Measurements from ENCODE around the gene LTBP4.
A peak's percentile ranks its signal among the peaks of the same experiment; 100 is the strongest.

Gene LTBP4

GRCh38 chr19:40597329-40597838 is 3.8 kb upstream of the LTBP4 start:
- ATAC-seq (replicated peaks) (no peak), DNase-seq (no peak)
- Mint-ChIP-seq H3K4me1 (peaks cover 29 to 62% of the 10 kb centered on the region in 2 donors), H3K36me3 (no peaks in the 10 kb centered on the region), H3K27me3 (peaks cover 44 to 66% of the 10 kb centered on the region in 2 donors), H3K9me3 (no peaks in the 10 kb centered on the region), H3K4me3 (peak overlapping the region in 1 of 2 donors; percentile 23), H3K27ac (peak overlapping the region; percentile 72)

GRCh38 chr19:40598121-40598917 is 2.9 kb upstream of the LTBP4 start:
- ATAC-seq (replicated peaks), result peak; percentile 74 to 76
- Mint-ChIP-seq H3K9me3 (no peaks in the 10 kb centered on the region), H3K36me3 (no peaks in the 10 kb centered on the region), H3K27me3 (peaks cover 49 to 66% of the 10 kb centered on the region in 2 donors), H3K27ac (no peak overlapping the region), H3K4me3 (no peak overlapping the region), H3K4me1 (peaks cover 34 to 71% of the 10 kb centered on the region in 2 donors)
- peak; percentile 70 for DNase-seq

- no peak for DNase-seq
- Mint-ChIP-seq H3K4me3 (no peak overlapping the region), H3K27me3 (peaks cover 50 to 71% of the 10 kb centered on the region in 2 donors), H3K36me3 (no peaks in the 10 kb centered on the region), H3K27ac (no peak overlapping the region), H3K9me3 (peaks cover 0 to under 1% of the 10 kb centered on the region in 2 donors), H3K4me1 (peaks cover 40 to 77% of the 10 kb centered on the region in 2 donors)
- ATAC-seq (replicated peaks), result no peak
Observed at GRCh38 chr19:40598918-40599307, 2.3 kb upstream of the LTBP4 start.

GRCh38 chr19:40599331-40599901 is 1.8 kb upstream of the LTBP4 start:
- Mint-ChIP-seq H3K27ac (no peak overlapping the region), H3K9me3 (peaks cover 2 to 3% of the 10 kb centered on the region in 2 donors), H3K36me3 (no peaks in the 10 kb centered on the region), H3K27me3 (peaks cover 50 to 72% of the 10 kb centered on the region in 2 donors), H3K4me3 (peak overlapping the region; percentile 1 to 30), H3K4me1 (peaks cover 41 to 78% of the 10 kb centered on the region in 2 donors)
- no peak for DNase-seq
- no peak for ATAC-seq (replicated peaks)

- H3K27me3 Mint-ChIP-seq, result peaks cover 45 to 66% of the 10 kb centered on the region in 2 donors
- peaks cover 2 to 3% of the 10 kb centered on the region in 2 donors for H3K9me3 Mint-ChIP-seq
- no peaks in the 10 kb centered on the region for H3K36me3 Mint-ChIP-seq
- no peak overlapping the region for H3K27ac Mint-ChIP-seq
- DNase-seq, result no peak
- H3K4me1 Mint-ChIP-seq, result peaks cover 42 to 79% of the 10 kb centered on the region in 2 donors
- peak overlapping the region; percentile 33 to 69 for H3K4me3 Mint-ChIP-seq
- no peak for ATAC-seq (replicated peaks)
Observed at GRCh38 chr19:40599902-40600569, 1.1 kb upstream of the LTBP4 start.

- peaks cover 2 to 3% of the 10 kb centered on the region in 2 donors for H3K9me3 Mint-ChIP-seq
- peaks cover 46 to 85% of the 10 kb centered on the region in 2 donors for H3K4me1 Mint-ChIP-seq
- peak overlapping the region; percentile 22 for H3K27ac Mint-ChIP-seq
- peaks cover 45 to 61% of the 10 kb centered on the region in 2 donors for H3K27me3 Mint-ChIP-seq
- no peaks in the 10 kb centered on the region for H3K36me3 Mint-ChIP-seq
- ATAC-seq (replicated peaks) (no peak), DNase-seq (no peak)
- H3K4me3 Mint-ChIP-seq, result peak overlapping the region; percentile 33 to 69
Observed at GRCh38 chr19:40600570-40601133, 517 bp upstream of the LTBP4 start.

GRCh38 chr19:40603071-40603388 is 1.9 kb downstream of the LTBP4 start:
- H3K9me3 Mint-ChIP-seq, result peaks cover 2 to 3% of the 10 kb centered on the region in 2 donors
- no peak for ATAC-seq (replicated peaks)

GRCh38 chr19:40603389-40604170 is 2.4 kb downstream of the LTBP4 start:
- Mint-ChIP-seq H3K36me3 (peaks cover 0 to 2% of the 10 kb centered on the region in 2 donors), H3K9me3 (peaks cover 2 to 3% of the 10 kb centered on the region in 2 donors), H3K27me3 (peaks cover 34 to 53% of the 10 kb centered on the region in 2 donors), H3K4me3 (peak overlapping the region; percentile 83 to 85), H3K27ac (peak overlapping the region; percentile 78), H3K4me1 (peaks cover 52 to 73% of the 10 kb centered on the region in 2 donors)
- DNase-seq (peak; percentile 92), ATAC-seq (replicated peaks) (peak; percentile 69 to 84)

More at GRCh38 chr19:40603071-40603388, 1.9 kb downstream of the LTBP4 start:
- no peak for DNase-seq
- H3K4me3 Mint-ChIP-seq, result no peak overlapping the region
- no peak overlapping the region for H3K27ac Mint-ChIP-seq
- H3K36me3 Mint-ChIP-seq, result peaks cover 0 to 2% of the 10 kb centered on the region in 2 donors
- peaks cover 52 to 76% of the 10 kb centered on the region in 2 donors for H3K4me1 Mint-ChIP-seq
- H3K27me3 Mint-ChIP-seq, result peaks cover 34 to 55% of the 10 kb centered on the region in 2 donors

- Mint-ChIP-seq H3K27me3 (peaks cover 30 to 46% of the 10 kb centered on the region in 2 donors), H3K4me1 (peaks cover 53 to 73% of the 10 kb centered on the region in 2 donors), H3K27ac (peak overlapping the region; percentile 78), H3K9me3 (peaks cover 2 to 3% of the 10 kb centered on the region in 2 donors), H3K4me3 (peak overlapping the region; percentile 83 to 85), H3K36me3 (peaks cover 0 to 2% of the 10 kb centered on the region in 2 donors)
- ATAC-seq (replicated peaks) (no peak), DNase-seq (no peak)
Observed at GRCh38 chr19:40604171-40604646, 3.0 kb downstream of the LTBP4 start.

- H3K27ac Mint-ChIP-seq, result peak overlapping the region; percentile 77
- peaks cover 48 to 70% of the 10 kb centered on the region in 2 donors for H3K4me1 Mint-ChIP-seq
- H3K36me3 Mint-ChIP-seq, result peaks cover 0 to 2% of the 10 kb centered on the region in 2 donors
- ATAC-seq (replicated peaks) (no peak), DNase-seq (no peak)
- peaks cover 2 to 3% of the 10 kb centered on the region in 2 donors for H3K9me3 Mint-ChIP-seq
- peak overlapping the region; percentile 82 to 84 for H3K4me3 Mint-ChIP-seq
- peaks cover 26 to 41% of the 10 kb centered on the region in 2 donors for H3K27me3 Mint-ChIP-seq
Observed at GRCh38 chr19:40604647-40605215, 3.6 kb downstream of the LTBP4 start.

- H3K27ac Mint-ChIP-seq, result peak overlapping the region; percentile 77
- peaks cover 2 to 3% of the 10 kb centered on the region in 2 donors for H3K9me3 Mint-ChIP-seq
- ATAC-seq (replicated peaks), result peak; percentile 46 to 60
- peak overlapping the region; percentile 82 to 84 for H3K4me3 Mint-ChIP-seq
- DNase-seq, result peak; percentile 70
- peaks cover 23 to 36% of the 10 kb centered on the region in 2 donors for H3K27me3 Mint-ChIP-seq
- peaks cover 0 to 2% of the 10 kb centered on the region in 2 donors for H3K36me3 Mint-ChIP-seq
- peaks cover 53 to 70% of the 10 kb centered on the region in 2 donors for H3K4me1 Mint-ChIP-seq
Observed at GRCh38 chr19:40605216-40605971, 4.2 kb downstream of the LTBP4 start.
